Caco-2 (cell line): Measurements from ENCODE around the gene GULP1. TPM values are rescaled to one million over a fixed set of nuclear protein-coding genes. Genes with fewer than 3 reads are reported as not detected.

Source experiments
- BruUV-seq: library from RNA; stranded (reverse); fragments of 400-500 nt; replicated peaks from 2 replicates; lab custom pipeline; 2021; lab: Mats Ljungman, UMichigan
- CTCF ChIA-PET: fragments of 300-600 bp; sonication (Branson Sonifier 250); formaldehyde crosslinking; loops from one replicate; lab custom pipeline; 2022; ENCODE audit warnings: antibody characterized with exemption; lab: Charles Lee
- POLR2A ChIA-PET: fragments of 300-600 bp; sonication (Branson Sonifier 250); formaldehyde crosslinking; loops from one replicate; lab custom pipeline; 2022; ENCODE audit warnings: antibody characterized with exemption; lab: Charles Lee
- DNase-seq, 2 experiments: peaks; one replicate each; pipeline versions ENCODE4 v3.0.0 to v3.0.0-alpha.2; 2020 to 2022
- H3K27me3 ChIP-seq: replicated peaks from 2 replicates; pipeline ENCODE4 v1.6.0; 2011; ENCODE audit warnings: low read length; ENCODE audit not compliant: control insufficient read depth, insufficient read depth
- H3K36me3 ChIP-seq: 2 replicates; pipeline ENCODE4 v1.5.1; 2011; ENCODE audit warnings: low read length; ENCODE audit not compliant: control insufficient read depth, insufficient read depth
- H3K4me1 ChIP-seq: fragments of 250-450 bp; sonication (Bioruptor Pico); 2 replicates; pipeline ENCODE4 v1.5.1; 2020; ENCODE audit warnings: mild to moderate bottlenecking
- H3K4me3 ChIP-seq: 2 replicates; pipeline ENCODE4 v1.5.1; 2011; ENCODE audit warnings: low read depth, mild to moderate bottlenecking, control low read depth, low read length
- H3K9me3 ChIP-seq: fragments of 250-450 bp; sonication (Bioruptor Pico); 2 replicates; pipeline ENCODE4 v1.5.1; 2020; ENCODE audit warnings: mild to moderate bottlenecking, moderate library complexity
- H3K27ac Mint-ChIP-seq: one replicate; pipeline ENCODE4 v1.8.0; 2022; ENCODE audit warnings: mixed read lengths; ENCODE audit not compliant: unreplicated experiment
- H3K27me3 Mint-ChIP-seq: one replicate; pipeline ENCODE4 v1.8.0; 2022; ENCODE audit warnings: mixed read lengths; ENCODE audit not compliant: insufficient read depth, unreplicated experiment
- H3K36me3 Mint-ChIP-seq: one replicate; pipeline ENCODE4 v1.8.0; 2022; ENCODE audit warnings: mild to moderate bottlenecking, mixed read lengths; ENCODE audit not compliant: insufficient read depth, unreplicated experiment
- H3K4me1 Mint-ChIP-seq: one replicate; pipeline ENCODE4 v1.8.0; 2022; ENCODE audit warnings: low read depth, mixed read lengths; ENCODE audit not compliant: unreplicated experiment
- H3K4me3 Mint-ChIP-seq: one replicate; pipeline ENCODE4 v1.8.0; 2022; ENCODE audit warnings: mild to moderate bottlenecking, moderate library complexity, mixed read lengths; ENCODE audit not compliant: unreplicated experiment
- H3K9me3 Mint-ChIP-seq: one replicate; pipeline ENCODE4 v1.8.0; 2022; ENCODE audit warnings: mixed read lengths; ENCODE audit not compliant: unreplicated experiment
- CTCF ChIP-seq, 2 experiments: fragments of 200-600 bp in 1 of 2; IDR thresholded peaks; 1 replicate in 1 of 2; 2 replicates in 1 of 2; pipeline versions ENCODE4 v1.5.1 to v1.8.0; 2011 to 2022; ENCODE audit warnings: antibody characterized with exemption in 1 of 2, control low read depth in 1 of 2, inconsistent platforms in 1 of 2, low read depth in 1 of 2, low read length in 1 of 2, mild to moderate bottlenecking in 1 of 2, moderate library complexity in 1 of 2; ENCODE audit not compliant: insufficient read depth in 1 of 2, severe bottlenecking in 1 of 2, unreplicated experiment in 1 of 2
- intact Hi-C: fragments of 100-400 bp; cut with micrococcal nuclease; formaldehyde crosslinking; loops from one replicate; pipeline ENCODE4 v1.10.0; 2022; ENCODE audit not compliant: unreplicated experiment
- total RNA-seq: library from RNA; stranded (reverse); gene quantifications from 2 replicates; pipeline ENCODE4 v1.2.3, GENCODE V29; 2022

GULP1 gene
- total RNA-seq, 1 experiment from 2014 or later, result 32.4 TPM

DNA sequence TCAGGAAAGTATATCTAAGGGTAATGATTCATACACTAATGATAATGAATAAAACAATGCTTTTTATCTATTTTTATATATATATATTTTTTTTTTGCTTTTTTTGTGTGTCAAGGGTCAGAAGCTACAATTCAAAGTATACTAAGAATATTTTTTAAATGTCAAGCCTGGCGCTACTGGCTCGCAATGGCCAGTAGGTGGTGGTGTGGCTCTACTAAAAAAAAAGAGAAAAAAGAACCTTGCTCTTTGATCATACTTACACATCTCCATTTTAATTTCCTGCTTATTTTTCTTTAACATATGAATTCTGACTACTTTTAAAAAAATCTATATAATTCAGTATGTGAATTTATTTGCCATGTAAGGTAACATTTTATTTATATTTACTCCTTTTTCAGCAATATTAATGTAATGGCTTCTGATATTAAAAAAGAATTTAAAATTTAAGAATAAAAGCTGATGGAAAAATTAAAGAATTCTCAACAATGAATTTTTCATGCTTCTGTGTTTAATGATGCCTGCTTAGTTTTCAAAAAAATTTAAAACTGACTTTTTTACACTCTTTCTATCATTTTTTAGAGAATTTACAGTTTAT, 232.9 kb downstream of the GULP1 start:
- no TSS peak for BruUV-seq
- H3K4me1 ChIP-seq, result no peaks in the 10 kb centered on the region
- intact Hi-C loops, result loop anchor here (1.0 to 10.0 kb wide), 9 partner anchors 108 to 1263 kb away; no protein-coding TSS in a partner anchor
- H3K27ac Mint-ChIP-seq, result no peak overlapping the region
- no peak overlapping the region for H3K4me3 ChIP-seq
- no peaks in the 10 kb centered on the region for H3K36me3 Mint-ChIP-seq
- H3K9me3 ChIP-seq, result no peaks in the 10 kb centered on the region; the same call in 1 of the 2 replicates
- CTCF ChIA-PET, result interaction anchor here (1.5 kb wide), 1 partner anchor 454 kb away, joined by 10 read pairs; no protein-coding TSS in a partner anchor
- TF ChIP-seq CTCF (IDR thresholded peaks at IDR 0.05; ENCODE audit: insufficient read depth in 1 of 2, low read depth in 1 of 2, low read length in 1 of 2, severe bottlenecking in 1 of 2, unreplicated experiment in 1 of 2), result peak; percentile 76 to 79
- no peak overlapping the region for H3K4me3 Mint-ChIP-seq
- no peaks in the 10 kb centered on the region for H3K27me3 ChIP-seq
- DNase-seq, result peak in 1 of 2 experiments; percentile 63
- H3K36me3 ChIP-seq, result no peaks in the 10 kb centered on the region
- H3K9me3 Mint-ChIP-seq, result peaks cover 12% of the 10 kb centered on the region
- H3K27me3 Mint-ChIP-seq, result no peaks in the 10 kb centered on the region
- POLR2A ChIA-PET, result no interaction called here
- peaks cover 11% of the 10 kb centered on the region for H3K4me1 Mint-ChIP-seq

GRCh38 chr2:188526701-188527100, 235.0 kb downstream of the GULP1 start:
- H3K27me3 ChIP-seq, result no peaks in the 10 kb centered on the region
- DNase-seq, result no peak
- no peaks in the 10 kb centered on the region for H3K4me1 ChIP-seq
- intact Hi-C loops, result loop anchor here (5.0 to 10.0 kb wide), 4 partner anchors 106 to 1261 kb away; no protein-coding TSS in a partner anchor
- ChIA-PET CTCF (interaction anchor here (1.2 to 1.5 kb wide), 2 partner anchors 451 kb away, joined by 5 to 7 read pairs; no protein-coding TSS in a partner anchor), POLR2A (no interaction called here)
- no peak overlapping the region for H3K4me3 ChIP-seq
- Mint-ChIP-seq H3K9me3 (no peaks in the 10 kb centered on the region), H3K27ac (no peak overlapping the region), H3K4me1 (peaks cover 11% of the 10 kb centered on the region), H3K27me3 (no peaks in the 10 kb centered on the region), H3K36me3 (no peaks in the 10 kb centered on the region), H3K4me3 (no peak overlapping the region)
- no peak for TF ChIP-seq CTCF (IDR thresholded peaks at IDR 0.05; ENCODE audit: insufficient read depth in 1 of 2, low read depth in 1 of 2, low read length in 1 of 2, severe bottlenecking in 1 of 2, unreplicated experiment in 1 of 2)
- no TSS peak for BruUV-seq
- H3K36me3 ChIP-seq, result no peaks in the 10 kb centered on the region
- H3K9me3 ChIP-seq, result no peaks in the 10 kb centered on the region

- Mint-ChIP-seq H3K27me3 (no peaks in the 10 kb centered on the region), H3K9me3 (no peaks in the 10 kb centered on the region), H3K27ac (no peak overlapping the region), H3K4me1 (peaks cover 11% of the 10 kb centered on the region), H3K36me3 (no peaks in the 10 kb centered on the region), H3K4me3 (no peak overlapping the region)
- Histone ChIP-seq H3K36me3 (no peaks in the 10 kb centered on the region), H3K9me3 (no peaks in the 10 kb centered on the region), H3K4me3 (no peak overlapping the region), H3K27me3 (no peaks in the 10 kb centered on the region), H3K4me1 (no peaks in the 10 kb centered on the region)
- ChIA-PET POLR2A (no interaction called here), CTCF (interaction anchor here (1.5 kb wide), 1 partner anchor 451 kb away, joined by 7 read pairs; no protein-coding TSS in a partner anchor)
- no TSS peak for BruUV-seq
- TF ChIP-seq CTCF (IDR thresholded peaks at IDR 0.05; ENCODE audit: insufficient read depth in 1 of 2, low read depth in 1 of 2, low read length in 1 of 2, severe bottlenecking in 1 of 2, unreplicated experiment in 1 of 2), result no peak
- DNase-seq, result no peak
- intact Hi-C loops, result loop anchor here (5.0 to 10.0 kb wide), 4 partner anchors 105 to 1260 kb away; no protein-coding TSS in a partner anchor
Observed at GRCh38 chr2:188527141-188527540, 235.5 kb downstream of the GULP1 start.
